PC-3 (cell line): ENCODE data around the gene SMIM31. TPM values are rescaled to one million over a fixed set of nuclear protein-coding genes. Genes with fewer than 3 reads are reported as not detected.

Source experiments
- ATAC-seq: fragments of 200-7000 bp; cut with Tn5 transposase; 2 replicates; pipeline ENCODE4 v1.9.1; 2020; ENCODE audit warnings: mild to moderate bottlenecking, moderate library complexity
- BruUV-seq: library from RNA; stranded (reverse); fragments of 400-500 nt; replicated peaks from 2 replicates; lab custom pipeline; 2021; lab: Mats Ljungman, UMichigan
- CTCF ChIA-PET: fragments of 300-600 bp; sonication (Branson Sonifier 250); formaldehyde crosslinking; loops from one replicate; lab custom pipeline; 2022; ENCODE audit warnings: antibody characterized with exemption; lab: Charles Lee
- POLR2A ChIA-PET: fragments of 300-600 bp; sonication (Branson Sonifier 250); formaldehyde crosslinking; loops from one replicate; lab custom pipeline; 2022; ENCODE audit warnings: antibody characterized with exemption; ENCODE audit not compliant: unreplicated experiment; lab: Charles Lee
- DNase-seq: peaks from one replicate; pipeline ENCODE4 v3.0.0-alpha.2; 2015
- H2AFZ ChIP-seq: fragments of 300-600 bp; sonication (generic); 2 replicates; pipeline ENCODE4 v1.6.0; 2016; ENCODE audit warnings: antibody characterized with exemption, low read length
- H3F3A ChIP-seq: fragments of 300-600 bp; sonication (generic); one replicate; pipeline ENCODE4 v1.6.0; 2017; ENCODE audit warnings: antibody characterized with exemption, low read length, control low read depth, mild to moderate bottlenecking; ENCODE audit not compliant: unreplicated experiment
- H3K27ac ChIP-seq: fragments of 300-600 bp; sonication (generic); 2 replicates; pipeline ENCODE4 v1.5.1; 2016; ENCODE audit warnings: mild to moderate bottlenecking, low read length
- H3K27me3 ChIP-seq: fragments of 300-600 bp; sonication (generic); 2 replicates; pipeline ENCODE4 v1.6.1; 2016; ENCODE audit warnings: low read length, mixed read lengths
- H3K36me3 ChIP-seq: fragments of 300-600 bp; sonication (generic); 2 replicates; pipeline ENCODE4 v1.6.1; 2016; ENCODE audit warnings: low read depth, mixed run types, low read length, mixed read lengths
- H3K4me1 ChIP-seq: fragments of 300-600 bp; sonication (generic); 2 replicates; pipeline ENCODE4 v1.5.1; 2016; ENCODE audit warnings: low read length; ENCODE audit not compliant: insufficient read depth
- H3K4me2 ChIP-seq: fragments of 300-600 bp; sonication (generic); 2 replicates; pipeline ENCODE4 v1.6.0; 2016; ENCODE audit warnings: low read length
- H3K4me3 ChIP-seq: fragments of 300-600 bp; sonication (generic); 2 replicates; pipeline ENCODE4 v1.5.1; 2016; ENCODE audit warnings: mild to moderate bottlenecking, low read length, mixed read lengths
- H3K79me2 ChIP-seq: fragments of 300-600 bp; sonication (generic); 2 replicates; pipeline ENCODE4 v1.6.1; 2017; ENCODE audit warnings: low read length, mixed read lengths
- H3K9ac ChIP-seq: fragments of 300-600 bp; sonication (generic); 2 replicates; pipeline ENCODE4 v1.6.0; 2016; ENCODE audit warnings: mild to moderate bottlenecking, low read length
- H3K9me2 ChIP-seq: fragments of 300-600 bp; sonication (generic); replicated peaks from 2 replicates; pipeline ENCODE4 v1.6.1; 2016; ENCODE audit warnings: mixed run types, low read length, mixed read lengths
- H3K9me3 ChIP-seq: fragments of 300-600 bp; sonication (generic); 2 replicates; pipeline ENCODE4 v1.6.1; 2016; ENCODE audit warnings: low read length, mixed read lengths
- H4K20me1 ChIP-seq: fragments of 300-600 bp; sonication (generic); 2 replicates; pipeline ENCODE4 v1.6.1; 2016; ENCODE audit warnings: low read length, mixed read lengths
- CTCF ChIP-seq: fragments of 300-600 bp; sonication (generic); conservative IDR thresholded peaks from 2 replicates; pipeline ENCODE4 v1.5.1; 2017; ENCODE audit warnings: antibody characterized with exemption, low read depth, mild to moderate bottlenecking, low read length
- EZH2 ChIP-seq: fragments of 300-600 bp; sonication (generic); IDR thresholded peaks from one replicate; pipeline ENCODE4 v1.6.1; 2017; ENCODE audit warnings: antibody characterized with exemption, mild to moderate bottlenecking, low read length; ENCODE audit not compliant: unreplicated experiment
- EZH2phosphoT487 ChIP-seq: fragments of 300-600 bp; sonication (generic); IDR thresholded peaks from 2 replicates; pipeline ENCODE4 v1.6.1; 2018; ENCODE audit warnings: mild to moderate bottlenecking, antibody characterized with exemption, low read length, borderline replicate concordance
- intact Hi-C: fragments of 100-400 bp; cut with micrococcal nuclease; formaldehyde crosslinking; loops from 2 replicates; pipeline ENCODE4 v1.9.0; 2023
- total RNA-seq: library from RNA; depleted of rRNA; stranded (reverse); fragments of >200 nt; gene quantifications from 2 replicates; pipeline ENCODE4 v1.2.3, GENCODE V29; 2014

The SMIM31 gene
- total RNA-seq, 1 experiment from 2014 or later = not detected

- no TSS peak for BruUV-seq
- Histone ChIP-seq H3K36me3 (no peaks in the 10 kb centered on the region), H3K9me3 (no peaks in the 10 kb centered on the region), H3K4me1 (no peaks in the 10 kb centered on the region), H2AFZ (no peak overlapping the region), H3K27me3 (no peaks in the 10 kb centered on the region), H3F3A (no peaks in the 10 kb centered on the region), H4K20me1 (no peaks in the 10 kb centered on the region), H3K79me2 (no peaks in the 10 kb centered on the region), H3K27ac (no peak overlapping the region), H3K9ac (no peak overlapping the region), H3K4me3 (no peak overlapping the region), H3K9me2 (no peaks in the 10 kb centered on the region), H3K4me2 (no peak overlapping the region)
- TF ChIP-seq EZH2phosphoT487 (no peak), CTCF (no peak)
- ChIA-PET POLR2A (no interaction called here), CTCF (no interaction called here)
- ATAC-seq (no peak), DNase-seq (no peak)
- intact Hi-C loops = no loop called here
These were observed 35.1 kb upstream of the SMIM31 start for GRCh38 chr4:164718827-164719226.

- H3K9me2 ChIP-seq = no peaks in the 10 kb centered on the region
- H3K27me3 ChIP-seq = no peaks in the 10 kb centered on the region
- H3K79me2 ChIP-seq = no peaks in the 10 kb centered on the region
- intact Hi-C loops = no loop called here
- ATAC-seq = no peak
- ChIA-PET POLR2A (no interaction called here), CTCF (no interaction called here)
- H3K9me3 ChIP-seq = no peaks in the 10 kb centered on the region
- no peaks in the 10 kb centered on the region for H3K36me3 ChIP-seq
- H3K4me1 ChIP-seq = no peaks in the 10 kb centered on the region
- H3K9ac ChIP-seq = no peak overlapping the region
- no peak overlapping the region for H3K27ac ChIP-seq
- no peak for DNase-seq
- H3F3A ChIP-seq = no peaks in the 10 kb centered on the region
- H2AFZ ChIP-seq = no peak overlapping the region
- TF ChIP-seq CTCF (no peak), EZH2phosphoT487 (no peak)
- no TSS peak for BruUV-seq
- H3K4me2 ChIP-seq = no peak overlapping the region
- no peak overlapping the region for H3K4me3 ChIP-seq
- no peaks in the 10 kb centered on the region for H4K20me1 ChIP-seq
These were observed 28.9 kb upstream of the SMIM31 start for GRCh38 chr4:164725066-164725465.

- no peak overlapping the region for H3K27ac ChIP-seq
- intact Hi-C loops = loop anchor here (1.0 to 10.0 kb wide), 4 partner anchors 286 to 974 kb away; no protein-coding TSS in a partner anchor
These were observed 23.1 kb upstream of the SMIM31 start for GRCh38 chr4:164730705-164731393.

More at GRCh38 chr4:164730705-164731393, 23.1 kb upstream of the SMIM31 start:
- Histone ChIP-seq H3F3A (no peaks in the 10 kb centered on the region), H3K27me3 (no peaks in the 10 kb centered on the region), H4K20me1 (no peaks in the 10 kb centered on the region), H3K4me1 (no peaks in the 10 kb centered on the region), H3K9me2 (no peaks in the 10 kb centered on the region), H3K9me3 (no peaks in the 10 kb centered on the region), H3K36me3 (no peaks in the 10 kb centered on the region), H3K79me2 (no peaks in the 10 kb centered on the region), H3K4me3 (no peak overlapping the region), H3K4me2 (no peak overlapping the region), H3K9ac (no peak overlapping the region), H2AFZ (no peak overlapping the region)
- ChIA-PET CTCF (interaction anchor here (1.1 kb wide), 1 partner anchor 419 kb away, joined by 3 read pairs; no protein-coding TSS in a partner anchor), POLR2A (no interaction called here)
- BruUV-seq = no TSS peak
- ATAC-seq (no peak), DNase-seq (no peak)
- TF ChIP-seq CTCF (no peak), EZH2phosphoT487 (no peak), EZH2 (no peak)
